Activated CD4-positive, CD25-positive, alpha-beta regulatory T cell (primary cell): Measurements from ENCODE around the gene SGCD.

ENCODE experiments used
- DNase-seq, 4 experiments: peaks; one replicate each; lab custom pipeline; 2025; lab: John Stamatoyannopoulos, UW

SGCD gene

GRCh38 chr5:156361436-156362109 lies 34.6 kb downstream of the SGCD start:
- no peak for DNase-seq

- DNase-seq: no peak
Measured at GRCh38 chr5:156363861-156364260, 36.9 kb downstream of the SGCD start.

DNA sequence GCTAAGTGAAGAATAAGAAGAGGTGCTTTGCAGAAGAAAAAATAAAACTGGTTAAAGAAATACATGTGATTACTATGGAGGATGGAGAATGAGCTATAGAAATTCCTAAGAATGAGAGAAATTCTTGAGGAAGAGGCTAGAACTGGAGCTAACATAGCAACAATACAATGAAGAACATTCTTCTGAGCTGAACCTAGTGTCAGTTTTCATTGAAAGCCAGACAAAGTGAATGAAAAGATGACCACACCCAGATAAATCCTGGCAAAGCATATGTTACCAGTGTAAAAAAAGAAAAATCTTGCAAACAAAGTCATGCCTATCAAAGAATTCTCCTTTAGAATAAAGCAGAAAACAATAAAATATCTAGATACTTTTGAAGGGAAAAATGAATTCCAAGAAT lies 39.6 kb downstream of the SGCD start:
- DNase-seq: no peak

DNA sequence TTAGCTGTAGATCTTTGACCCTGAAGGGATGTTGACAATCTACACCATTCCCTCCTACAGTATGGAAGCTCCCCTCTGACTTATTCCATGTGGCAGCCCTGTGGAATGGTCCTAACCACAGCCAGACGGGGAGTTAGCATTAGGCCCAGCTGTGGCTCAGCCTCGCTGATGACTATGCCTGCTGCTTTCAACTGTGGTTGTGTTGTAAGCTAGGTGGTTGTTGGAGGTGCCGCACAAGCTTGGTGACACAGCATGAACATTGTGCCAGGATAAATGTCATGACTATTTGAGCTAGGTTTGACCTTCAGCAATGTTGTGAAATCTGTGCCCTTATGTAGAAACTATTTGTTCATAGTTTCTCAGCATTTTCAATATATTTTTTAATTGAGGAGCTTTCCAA lies 40.6 kb downstream of the SGCD start:
- no peak for DNase-seq

DNA sequence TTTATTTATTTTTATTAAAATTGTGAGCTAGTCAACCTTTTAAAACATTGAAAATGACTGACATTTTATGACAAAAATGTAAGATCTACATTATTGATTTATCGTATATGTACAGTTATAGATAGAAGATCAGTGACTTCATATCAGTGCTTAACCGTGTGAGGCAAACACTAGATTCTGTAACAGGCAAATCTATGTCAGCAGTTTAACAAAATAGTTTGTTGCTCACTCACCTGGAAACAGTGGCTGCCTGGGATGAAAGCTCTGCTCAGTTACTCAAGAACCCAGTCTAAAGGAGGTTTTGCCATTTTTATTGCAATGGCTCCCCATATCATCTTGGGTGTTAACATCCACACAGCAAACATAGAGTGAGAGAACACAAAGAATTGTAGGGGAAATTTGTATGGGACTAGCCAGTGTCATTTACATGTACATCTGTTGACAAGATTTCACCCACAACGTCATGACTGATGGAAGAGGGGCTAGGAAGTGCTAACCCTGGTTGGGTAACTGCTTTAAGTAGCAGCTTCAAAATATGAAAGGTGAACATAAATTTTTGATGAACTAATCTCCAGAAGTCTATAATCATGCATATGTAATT lies 49.0 kb downstream of the SGCD start:
- no peak for DNase-seq

DNA sequence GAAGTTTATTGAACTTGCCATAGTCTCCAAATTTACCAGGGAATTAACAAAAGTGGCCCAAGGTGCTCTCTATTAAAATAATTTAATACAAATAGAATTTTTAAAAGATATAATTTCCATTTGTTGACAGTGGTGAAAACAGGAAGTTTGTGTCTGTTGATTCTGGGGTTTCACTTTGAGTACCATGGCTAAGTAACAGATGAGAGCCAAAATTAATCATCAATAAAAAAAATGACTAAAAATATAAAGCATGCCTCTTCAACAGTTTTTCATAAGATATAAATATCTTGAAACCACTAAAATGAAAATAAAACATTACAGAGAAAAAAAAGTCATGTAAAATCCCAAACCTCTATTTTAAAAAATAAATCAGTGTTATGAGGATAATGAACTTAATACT lies 49.8 kb downstream of the SGCD start:
- DNase-seq: no peak

DNA sequence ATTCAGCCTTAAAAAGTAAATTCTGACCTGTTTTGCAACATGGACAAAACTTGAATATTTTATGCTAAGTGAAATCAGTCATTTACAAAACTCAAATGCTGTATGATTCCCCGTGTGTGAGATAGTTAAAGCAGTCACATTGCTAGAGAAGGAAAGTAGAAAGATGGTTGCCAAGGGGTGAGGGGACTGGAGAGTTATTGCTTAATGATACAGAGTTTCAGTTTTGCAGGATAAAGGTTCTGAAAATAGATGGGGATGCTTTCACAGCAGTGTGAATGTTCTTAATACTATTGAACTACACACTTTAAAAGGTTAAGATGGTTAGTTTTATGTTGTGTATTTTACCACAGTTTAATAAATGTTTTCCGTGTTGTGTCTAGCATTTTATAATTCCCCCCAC lies 51.2 kb downstream of the SGCD start:
- DNase-seq: no peak

- DNase-seq: no peak
Measured at GRCh38 chr5:156379206-156379605, 52.2 kb downstream of the SGCD start.

GRCh38 chr5:156380848-156381247 lies 53.9 kb downstream of the SGCD start:
- DNase-seq: no peak

DNA sequence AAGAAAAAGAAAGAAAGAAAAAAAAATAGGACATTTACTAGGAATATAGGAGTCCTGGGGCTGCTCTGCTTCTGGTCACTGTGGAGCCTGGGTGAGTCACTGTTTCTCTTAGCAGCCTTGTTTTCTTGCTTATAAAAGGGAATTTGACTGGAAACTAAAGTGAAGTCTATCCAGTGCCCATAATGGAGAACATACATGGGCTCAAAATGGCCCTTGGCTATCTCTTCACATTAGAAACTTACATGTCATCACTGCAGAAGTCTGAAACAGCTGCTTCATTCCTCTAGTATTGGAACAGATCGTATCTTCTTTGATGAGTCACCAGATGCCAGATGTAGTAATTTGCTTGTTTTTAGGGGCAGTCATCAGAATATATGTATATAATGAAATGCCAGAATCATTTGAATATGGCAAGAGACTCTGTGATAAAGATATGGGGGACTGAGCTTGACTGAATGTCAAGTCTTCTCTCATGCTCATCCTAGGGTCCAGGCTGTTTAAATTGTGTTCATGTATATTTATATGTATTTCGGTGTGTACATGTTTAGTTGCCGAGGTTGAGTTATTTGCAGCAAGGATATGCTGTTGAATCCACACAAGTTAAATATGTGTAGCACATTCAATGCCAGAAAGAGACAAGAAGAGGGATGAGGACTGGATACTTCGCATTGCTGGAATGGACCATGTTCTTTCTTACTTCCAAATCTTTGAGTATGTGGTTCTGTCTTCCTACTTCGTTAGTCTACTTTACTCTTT lies 56.7 kb downstream of the SGCD start:
- no peak for DNase-seq

DNA sequence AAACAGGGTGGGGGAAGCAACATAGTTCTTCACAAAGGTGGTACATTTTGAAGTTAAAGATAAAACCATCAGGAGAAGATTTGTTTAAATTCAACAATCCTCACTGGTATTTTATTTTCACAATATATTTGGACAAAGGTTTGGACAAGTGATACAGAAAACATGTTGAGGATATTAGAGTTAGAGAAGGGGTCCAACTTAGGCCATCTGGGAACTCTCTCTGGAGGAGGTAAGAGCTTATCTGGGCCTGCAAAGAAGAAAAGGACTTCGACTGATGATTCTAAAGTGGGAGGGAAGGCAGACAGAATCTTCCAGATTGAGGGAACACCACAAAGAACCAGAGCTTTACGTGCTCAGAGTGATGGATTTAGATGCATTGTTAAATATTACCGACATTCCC lies 58.5 kb downstream of the SGCD start:
- no peak for DNase-seq

DNA sequence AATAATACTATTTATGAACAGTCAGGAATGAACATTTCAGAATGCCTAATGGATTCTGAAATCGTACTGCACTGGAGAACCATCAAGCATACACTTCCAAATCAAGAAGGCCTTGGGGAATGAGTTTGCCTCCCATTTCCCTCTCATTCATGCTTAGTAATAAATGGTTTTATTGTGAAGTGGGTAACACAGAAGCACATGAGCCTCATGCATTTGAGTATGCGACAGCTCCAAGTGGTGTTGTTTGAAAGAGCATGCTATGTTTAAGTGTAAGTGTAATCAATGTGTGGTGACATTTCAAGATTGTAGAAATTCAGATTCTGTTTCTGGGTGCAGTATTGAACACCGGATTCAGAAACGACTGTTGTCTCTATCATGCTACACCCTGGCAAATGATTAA lies 60.0 kb downstream of the SGCD start:
- no peak for DNase-seq

DNA sequence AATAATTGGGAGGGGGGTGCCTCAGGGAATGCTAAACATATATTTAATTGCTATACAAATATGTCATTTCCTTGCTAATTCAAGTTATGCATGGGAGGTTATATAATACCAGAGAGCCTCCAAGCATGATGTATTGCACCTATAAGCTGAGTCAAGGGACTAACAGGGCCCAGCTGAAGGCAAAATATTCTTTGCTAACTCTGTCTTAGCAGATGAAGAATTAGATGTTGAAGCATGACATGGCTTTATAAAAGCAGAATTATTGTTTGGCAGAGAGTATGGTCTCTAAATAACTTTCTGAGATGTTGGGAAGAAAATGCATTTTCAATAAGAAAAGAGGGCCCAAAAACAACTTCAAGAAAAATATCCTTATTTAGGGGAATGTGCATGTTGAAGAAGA lies 60.4 kb downstream of the SGCD start:
- no peak for DNase-seq

GRCh38 chr5:156388233-156388632 lies 61.3 kb downstream of the SGCD start:
- DNase-seq: no peak

DNA sequence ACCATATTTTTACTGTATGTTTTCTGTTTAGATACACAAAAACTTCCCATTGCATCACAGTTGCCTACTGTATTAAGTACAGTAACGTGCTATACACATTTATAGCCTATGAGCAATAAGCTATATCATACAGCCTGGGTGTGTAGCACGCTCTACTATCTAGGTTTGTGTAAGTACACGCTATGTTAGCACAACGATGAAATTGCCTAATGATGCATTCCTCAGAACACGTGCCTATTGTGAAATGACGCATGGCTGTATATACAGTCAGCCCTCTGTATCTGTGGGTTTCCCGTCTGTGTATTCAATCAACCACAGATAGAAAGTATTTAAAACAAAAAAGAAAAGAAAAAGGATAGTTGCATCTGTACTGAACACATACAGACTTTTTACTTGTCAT lies 64.2 kb downstream of the SGCD start:
- no peak for DNase-seq

DNA sequence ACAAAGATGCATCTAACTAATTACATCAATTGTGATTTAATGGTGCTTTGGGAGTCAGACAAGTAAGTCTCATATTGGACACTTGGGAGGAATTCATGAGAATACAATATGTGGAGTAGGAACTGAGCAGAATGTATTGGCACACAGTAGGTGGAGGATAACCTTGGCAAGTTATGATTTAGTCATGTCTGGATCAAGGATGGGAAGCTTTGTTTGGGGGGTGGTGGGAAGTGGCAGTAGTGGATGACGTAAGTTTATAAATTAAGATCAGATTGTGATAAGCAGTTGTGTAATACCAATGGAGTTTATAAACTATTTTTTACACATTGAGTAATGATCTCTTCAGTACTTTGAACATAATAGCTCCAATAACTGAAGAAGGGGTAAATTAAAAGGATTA lies 67.0 kb downstream of the SGCD start:
- no peak for DNase-seq

DNA sequence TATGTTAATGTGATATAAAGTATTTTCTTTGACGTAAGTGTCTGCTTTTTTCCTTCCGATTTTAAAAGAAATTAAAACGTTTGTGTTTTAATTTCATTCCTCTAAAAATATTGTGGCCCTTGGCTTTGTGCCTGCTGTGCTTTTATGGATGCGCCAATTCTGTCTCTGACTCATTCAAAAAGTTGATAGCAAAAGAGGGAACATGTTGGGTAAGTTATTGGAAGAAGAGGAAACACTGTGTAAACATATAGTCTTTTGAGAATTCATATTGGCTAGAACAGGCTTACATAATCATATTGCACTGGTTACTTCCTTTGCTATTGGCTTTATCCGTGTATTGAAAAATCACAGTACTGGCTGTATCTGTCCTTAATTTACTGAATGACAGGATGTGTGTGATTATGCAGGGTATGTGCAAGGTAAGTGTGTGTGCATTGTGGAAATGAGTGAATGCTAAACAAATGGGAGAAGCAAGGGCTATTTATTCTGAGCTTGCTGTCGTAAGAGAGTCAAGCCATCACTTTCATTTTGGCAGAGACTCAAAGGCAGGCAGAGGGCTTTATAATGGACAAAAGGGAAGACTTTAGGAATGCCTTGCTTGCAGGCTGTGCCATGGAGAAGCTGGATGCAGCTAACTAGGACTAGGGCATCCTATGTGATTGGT lies 67.8 kb downstream of the SGCD start:
- DNase-seq: no peak

GRCh38 chr5:156395306-156395675 lies 68.3 kb downstream of the SGCD start:
- DNase-seq: no peak

GRCh38 chr5:156396063-156396829 lies 69.3 kb downstream of the SGCD start:
- DNase-seq: no peak

GRCh38 chr5:156396830-156397081 lies 69.8 kb downstream of the SGCD start:
- no peak for DNase-seq

- no peak for DNase-seq
Measured at GRCh38 chr5:156399323-156399722, 72.4 kb downstream of the SGCD start.

- no peak for DNase-seq
Measured at GRCh38 chr5:156400231-156400986, 73.4 kb downstream of the SGCD start.
